H1 (cell line): ENCODE data around the gene ATP6V1G1. TPM values are rescaled to one million over a fixed set of nuclear protein-coding genes. Genes with fewer than 3 reads are reported as not detected.

Source experiments
- CTCF ChIA-PET: fragments of 300-600 bp; sonication (Branson Sonifier 250); formaldehyde crosslinking; loops from one replicate; lab custom pipeline; 2021; ENCODE audit not compliant: partially characterized antibody; lab: Charles Lee
- POLR2A ChIA-PET: fragments of 300-600 bp; sonication (Branson Sonifier 250); formaldehyde crosslinking; loops from one replicate; lab custom pipeline; 2021; ENCODE audit warnings: inconsistent platforms; ENCODE audit not compliant: partially characterized antibody; lab: Charles Lee
- DNase-seq, 2 experiments: peaks; one replicate each; pipeline versions ENCODE4 v3.0.0 to v3.0.0-alpha.2; 2010 to 2022; ENCODE audit warnings: low spot score in 2 of 2, low read depth in 1 of 2, mixed read lengths in 1 of 2
- FAIRE-seq: peaks from 2 replicates; lab custom pipeline; 2011; peaks lifted over from hg19 to GRCh38; lab: Jason Lieb, UNC
- H2AFZ ChIP-seq: 2 replicates; pipeline ENCODE4 v1.8.1; 2012; ENCODE audit warnings: low read length, inconsistent platforms
- H2AK5ac ChIP-seq: 2 replicates; pipeline ENCODE4 v1.6.1; 2013; ENCODE audit warnings: low read depth, low read length
- H2BK120ac ChIP-seq: replicated peaks from 2 replicates; pipeline ENCODE3; 2013; ENCODE audit warnings: low read depth, low read length, inconsistent platforms
- H2BK12ac ChIP-seq: 2 replicates; pipeline ENCODE4 v1.6.1; 2013; ENCODE audit warnings: low read depth, low read length
- H2BK15ac ChIP-seq: 2 replicates; pipeline ENCODE4 v1.6.1; 2013; ENCODE audit warnings: low read length
- H2BK20ac ChIP-seq: 2 replicates; pipeline ENCODE4 v1.6.1; 2013; ENCODE audit warnings: low read length
- H2BK5ac ChIP-seq: 2 replicates; pipeline ENCODE4 v1.6.1; 2013; ENCODE audit warnings: low read depth, low read length
- H3K14ac ChIP-seq: 2 replicates; pipeline ENCODE4 v1.6.1; 2013; ENCODE audit warnings: inconsistent platforms; ENCODE audit not compliant: insufficient read length
- H3K18ac ChIP-seq: 2 replicates; pipeline ENCODE4 v1.6.1; 2013; ENCODE audit warnings: low read length; ENCODE audit errors: extremely low read depth
- H3K23ac ChIP-seq: 2 replicates; pipeline ENCODE4 v1.6.1; 2013; ENCODE audit warnings: inconsistent platforms; ENCODE audit not compliant: insufficient read length
- H3K23me2 ChIP-seq: 2 replicates; pipeline ENCODE4 v1.6.1; 2013; ENCODE audit warnings: low read depth, low read length
- H3K27ac ChIP-seq: 2 replicates; pipeline ENCODE4 v1.6.1; 2011; ENCODE audit warnings: low read depth, low read length, inconsistent platforms
- H3K27me3 ChIP-seq, 4 experiments: replicated peaks in 1 of 4; 1 replicate in 1 of 4; 2 replicates in 3 of 4; pipeline versions ENCODE4 v1.6.1 to v1.8.1; 2011 to 2013; ENCODE audit warnings: low read length in 3 of 4, mild to moderate bottlenecking in 3 of 4, inconsistent platforms in 2 of 4, mixed read lengths in 2 of 4, moderate library complexity in 1 of 4; ENCODE audit not compliant: control insufficient read depth in 3 of 4, insufficient read depth in 3 of 4; ENCODE audit errors: extremely low read depth in 1 of 4
- H3K36me3 ChIP-seq, 4 experiments: 2 replicates each; pipeline versions ENCODE4 v1.6.1 to v1.8.1; 2011 to 2013; ENCODE audit warnings: mild to moderate bottlenecking in 4 of 4, low read length in 3 of 4, moderate library complexity in 2 of 4, control low read depth in 1 of 4, inconsistent platforms in 1 of 4; ENCODE audit not compliant: insufficient read depth in 4 of 4, control insufficient read depth in 2 of 4
- H3K4ac ChIP-seq: replicated peaks from 2 replicates; pipeline ENCODE3; 2013; ENCODE audit warnings: low read length, low read depth, mixed read lengths, inconsistent platforms; ENCODE audit not compliant: insufficient read length
- H3K4me1 ChIP-seq, 4 experiments: replicated peaks in 1 of 4; 1 replicate in 1 of 4; 2 replicates in 3 of 4; pipeline versions ENCODE4 v1.6.1 to v1.8.1; 2011 to 2013; ENCODE audit warnings: low read length in 3 of 4, inconsistent platforms in 2 of 4, mixed read lengths in 1 of 4; ENCODE audit not compliant: insufficient read depth in 4 of 4, control insufficient read depth in 3 of 4
- H3K4me2 ChIP-seq, 2 experiments: 2 replicates each; pipeline versions ENCODE4 v1.6.1 to v1.8.1; 2011 to 2013; ENCODE audit warnings: low read depth in 2 of 2, low read length in 2 of 2, control low read depth in 1 of 2, inconsistent platforms in 1 of 2, mild to moderate bottlenecking in 1 of 2; ENCODE audit not compliant: insufficient read depth in 1 of 2
- H3K4me3 ChIP-seq, 4 experiments: fragments of 200-600, 300-600 bp in 1 of 4; sonication (generic), shearing (Covaris generic), sonication (Bioruptor Twin) in 1 of 4; 2 replicates each; pipeline versions ENCODE4 v1.5.1 to v1.8.1; 2011 to 2016; ENCODE audit warnings: low read length in 4 of 4, low read depth in 3 of 4, control low read depth in 2 of 4, inconsistent platforms in 2 of 4, mild to moderate bottlenecking in 2 of 4, mixed read lengths in 1 of 4, moderate library complexity in 1 of 4; ENCODE audit not compliant: insufficient read depth in 2 of 4; ENCODE audit errors: extremely low read depth in 1 of 4
- H3K56ac ChIP-seq: replicated peaks from 2 replicates; pipeline ENCODE3; 2013; ENCODE audit warnings: low read depth, mild to moderate bottlenecking, mixed read lengths, low read length, inconsistent platforms; ENCODE audit not compliant: insufficient read length
- H3K79me1 ChIP-seq: 2 replicates; pipeline ENCODE4 v1.6.1; 2013; ENCODE audit warnings: low read depth, low read length, control low read depth
- H3K79me2 ChIP-seq, 2 experiments: 2 replicates each; pipeline versions ENCODE4 v1.6.1 to v1.8.1; 2012 to 2013; ENCODE audit warnings: low read length in 2 of 2, mild to moderate bottlenecking in 2 of 2, inconsistent platforms in 1 of 2; ENCODE audit not compliant: insufficient read depth in 2 of 2, control insufficient read depth in 1 of 2
- H3K9ac ChIP-seq, 4 experiments: replicated peaks in 1 of 4; 1 replicate in 1 of 4; 2 replicates in 3 of 4; pipeline versions ENCODE4 v1.6.1 to v1.8.1; 2011 to 2013; ENCODE audit warnings: low read depth in 3 of 4, low read length in 3 of 4, control low read depth in 2 of 4, mild to moderate bottlenecking in 2 of 4, moderate library complexity in 2 of 4, inconsistent platforms in 1 of 4; ENCODE audit errors: extremely low read depth in 1 of 4
- H3K9me3 ChIP-seq, 2 experiments: 2 replicates each; pipeline versions ENCODE4 v1.6.1 to v1.8.1; 2012 to 2013; ENCODE audit warnings: mild to moderate bottlenecking in 2 of 2, moderate library complexity in 2 of 2, control low read depth in 1 of 2, inconsistent platforms in 1 of 2, low read depth in 1 of 2, low read length in 1 of 2, mixed read lengths in 1 of 2; ENCODE audit not compliant: insufficient read depth in 2 of 2
- H4K20me1 ChIP-seq, 2 experiments: replicated peaks in 1 of 2; 2 replicates each; pipeline versions ENCODE3 to v1.8.1; 2011 to 2013; ENCODE audit warnings: inconsistent platforms in 2 of 2, low read length in 2 of 2, mild to moderate bottlenecking in 1 of 2; ENCODE audit not compliant: insufficient read depth in 2 of 2, control insufficient read depth in 1 of 2
- H4K5ac ChIP-seq: 2 replicates; pipeline ENCODE4 v1.6.1; 2013; ENCODE audit warnings: low read length, low read depth, mixed read lengths, inconsistent platforms; ENCODE audit not compliant: insufficient read length
- H4K8ac ChIP-seq: 2 replicates; pipeline ENCODE4 v1.8.0; 2013; ENCODE audit warnings: mild to moderate bottlenecking, moderate library complexity, low read length, inconsistent platforms; ENCODE audit not compliant: insufficient read depth; ENCODE audit errors: extremely low read depth
- H4K91ac ChIP-seq: replicated peaks from 2 replicates; pipeline ENCODE3; 2013; ENCODE audit warnings: low read length, mixed read lengths, inconsistent platforms; ENCODE audit not compliant: insufficient read length
- GTF2F1 ChIP-seq: IDR thresholded peaks from 2 replicates; pipeline ENCODE4 v1.6.1; 2012; ENCODE audit warnings: low read depth, low read length, improper control_type of control experiment, borderline replicate concordance
- TCF12 ChIP-seq: IDR thresholded peaks from 2 replicates; pipeline ENCODE4 v1.6.1; 2011; ENCODE audit warnings: low read depth, mild to moderate bottlenecking, low read length
- WGBS, 2 experiments: shearing (Covaris generic) in 1 of 2; methylation state at CpG; one replicate each; pipeline versions ENCODE4 v1.1.6 to v1.1.7; 2013 to 2015; ENCODE audit warnings: low lambda C conversion rate in 2 of 2, mixed read lengths in 2 of 2, inconsistent platforms in 1 of 2, low coverage in 1 of 2, missing lambda C conversion rate in 1 of 2; ENCODE audit not compliant: insufficient replicate concordance in 2 of 2, insufficient coverage in 1 of 2, insufficient read length in 1 of 2; ENCODE audit errors: extremely low coverage in 1 of 2, missing lambda C conversion rate in 1 of 2; 5-methylcytosine and 5-hydroxymethylcytosine counted together
- polyA plus RNA-seq, 7 experiments: library from polyadenylated mRNA; depleted of rRNA in 3 of 7; stranded (reverse) in 5 of 7; unstranded in 2 of 7; fragments of >200 nt in 5 of 7; fragments of 200-250 nt in 2 of 7; gene quantifications; 1 replicate in 5 of 7; 2 replicates in 1 of 7; 4 replicates in 1 of 7; pipeline versions ENCODE4 v1.2.1 to v1.2.3, GENCODE V29; 2011 to 2013; ENCODE audit warnings: missing spikeins in 2 of 7, mixed read lengths in 2 of 7
- total RNA-seq: library from RNA; stranded (reverse); fragmentation: NEBNext Ultra II Directional; extraction: Animal tissue kit (Norgen Biotek cat#: 25700); gene quantifications from 2 replicates; pipeline ENCODE4 v1.2.1, GENCODE V29; 2021
- TF ChIP-seq, protein P1 (sequence below), 3 experiments: IDR thresholded peaks; 1 replicate in 2 of 3; 2 replicates in 1 of 3; pipeline versions ENCODE4 v1.5.1 to v1.6.1; 2011; ENCODE audit warnings: low read length in 3 of 3, mild to moderate bottlenecking in 3 of 3, inconsistent platforms in 2 of 3, low read depth in 1 of 3, moderate library complexity in 1 of 3; ENCODE audit not compliant: insufficient read depth in 1 of 3; ENCODE audit errors: control extremely low read depth in 1 of 3

The ATP6V1G1 gene
- total and polyA plus RNA-seq, 2 of the 8 experiments (the other 6 are each of a cell fraction or from before 2014, with no cell fraction given) = 112 to 124 TPM

DNA sequence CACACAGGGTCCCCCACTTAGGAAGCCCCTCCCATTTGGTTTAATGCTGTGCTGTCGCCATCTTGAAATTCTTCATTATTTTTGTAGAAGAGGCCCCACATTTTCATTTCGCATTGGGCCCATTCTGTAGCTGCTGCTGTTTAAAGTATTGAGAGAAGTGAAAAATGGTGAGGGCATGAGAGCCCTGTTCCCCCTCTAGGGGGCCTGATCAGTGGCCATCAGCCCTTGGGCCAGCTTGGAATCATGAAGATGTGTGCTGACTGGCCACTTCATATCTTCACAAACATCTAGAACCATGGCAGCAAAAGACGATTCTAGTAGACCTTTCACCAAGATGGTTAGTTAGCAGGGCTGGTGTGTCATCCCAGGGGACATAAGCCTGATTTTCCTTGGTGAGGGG, 26.8 kb downstream of the ATP6V1G1 start:
- Histone ChIP-seq H3K23me2 (peaks cover 3% of the 10 kb centered on the region; the same call in 1 of the 2 replicates), H3K9me3 (no peaks in the 10 kb centered on the region), H3K27ac (no peak overlapping the region), H3K79me2 (peaks cover 0 to 7% of the 10 kb centered on the region in 2 experiments; a peak in 1 of 4 replicates), H2BK5ac (no peak overlapping the region), H2AFZ (no peak overlapping the region), H3K14ac (no peak overlapping the region), H4K8ac (no peak overlapping the region), H3K27me3 (peaks cover 0 to 13% (median 7%) of the 10 kb centered on the region in 4 experiments; a peak in 5 of 7 replicates), H3K23ac (no peak overlapping the region), H2BK12ac (no peak overlapping the region), H3K18ac (no peak overlapping the region), H4K91ac (no peak overlapping the region), H2AK5ac (no peak overlapping the region), H3K36me3 (no peaks in the 10 kb centered on the region), H3K4me3 (no peak overlapping the region), H2BK120ac (no peak overlapping the region), H3K79me1 (no peaks in the 10 kb centered on the region; the same call in 1 of the 2 replicates), H3K4me1 (peaks cover 11 to 21% (median 15%) of the 10 kb centered on the region in 4 experiments), H3K4ac (no peak overlapping the region), H3K56ac (no peak overlapping the region), H4K5ac (no peak overlapping the region), H4K20me1 (no peaks in the 10 kb centered on the region), H3K4me2 (no peak overlapping the region), H2BK15ac (no peak overlapping the region), H2BK20ac (no peak overlapping the region), H3K9ac (no peak overlapping the region)
- FAIRE-seq (no peak), DNase-seq (no peak)
- CTCF ChIA-PET = interaction anchor here (0.9 to 2.7 kb wide), 8 partner anchors 14 to 110 kb away, joined by 3 to 13 read pairs (median 4); no protein-coding TSS in a partner anchor
- TF ChIP-seq GTF2F1 (no peak), TCF12 (no peak)
- TF ChIP-seq, protein P1, sequence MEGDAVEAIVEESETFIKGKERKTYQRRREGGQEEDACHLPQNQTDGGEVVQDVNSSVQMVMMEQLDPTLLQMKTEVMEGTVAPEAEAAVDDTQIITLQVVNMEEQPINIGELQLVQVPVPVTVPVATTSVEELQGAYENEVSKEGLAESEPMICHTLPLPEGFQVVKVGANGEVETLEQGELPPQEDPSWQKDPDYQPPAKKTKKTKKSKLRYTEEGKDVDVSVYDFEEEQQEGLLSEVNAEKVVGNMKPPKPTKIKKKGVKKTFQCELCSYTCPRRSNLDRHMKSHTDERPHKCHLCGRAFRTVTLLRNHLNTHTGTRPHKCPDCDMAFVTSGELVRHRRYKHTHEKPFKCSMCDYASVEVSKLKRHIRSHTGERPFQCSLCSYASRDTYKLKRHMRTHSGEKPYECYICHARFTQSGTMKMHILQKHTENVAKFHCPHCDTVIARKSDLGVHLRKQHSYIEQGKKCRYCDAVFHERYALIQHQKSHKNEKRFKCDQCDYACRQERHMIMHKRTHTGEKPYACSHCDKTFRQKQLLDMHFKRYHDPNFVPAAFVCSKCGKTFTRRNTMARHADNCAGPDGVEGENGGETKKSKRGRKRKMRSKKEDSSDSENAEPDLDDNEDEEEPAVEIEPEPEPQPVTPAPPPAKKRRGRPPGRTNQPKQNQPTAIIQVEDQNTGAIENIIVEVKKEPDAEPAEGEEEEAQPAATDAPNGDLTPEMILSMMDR (IDR thresholded peaks at IDR 0.05; ENCODE audit: control extremely low read depth in 1 of 3, insufficient read depth in 1 of 3, low read depth in 1 of 3, low read length in 3 of 3) = peak in 1 of 3 experiments; percentile 14; a peak in 1 of 4 replicates
- POLR2A ChIA-PET = interaction anchor here (1.0 to 16.2 kb wide), 4 partner anchors 9 to 25 kb away, joined by 3 to 218 read pairs (median 6); partner anchors contain the start of gene ATP6V1G1
- 81% methylated on average over 3 of the region's 3 CpGs; no CpG with 5 or more reads in 1 of the 2 experiments for WGBS, 2 experiments
